H9 (cell line): Measurements from ENCODE around the gene HK3. TPM values are rescaled to one million over a fixed set of nuclear protein-coding genes. Genes with fewer than 3 reads are reported as not detected.

Experiments used
- DNase-seq: peaks from one replicate; pipeline ENCODE4 v3.0.0-alpha.2; 2017
- H2AFZ ChIP-seq: one replicate; pipeline ENCODE4 v1.6.1; 2013; ENCODE audit warnings: mild to moderate bottlenecking, low read length, control low read depth, moderate library complexity
- H2AK5ac ChIP-seq: 2 replicates; pipeline ENCODE4 v1.6.1; 2013; ENCODE audit warnings: low read length, control low read depth, mixed read lengths; ENCODE audit not compliant: insufficient read length
- H2BK120ac ChIP-seq: one replicate; pipeline ENCODE4 v1.6.1; 2013; ENCODE audit warnings: low read depth, mild to moderate bottlenecking, low read length, control low read depth, inconsistent platforms; ENCODE audit not compliant: poor library complexity, severe bottlenecking
- H2BK12ac ChIP-seq: 2 replicates; pipeline ENCODE4 v1.6.1; 2013; ENCODE audit warnings: low read length, control low read depth, mixed read lengths, low read depth; ENCODE audit not compliant: insufficient read length
- H2BK15ac ChIP-seq: 2 replicates; pipeline ENCODE4 v1.6.1; 2013; ENCODE audit warnings: low read depth, low read length, control low read depth
- H2BK20ac ChIP-seq: one replicate; pipeline ENCODE4 v1.6.1; 2013; ENCODE audit warnings: low read depth, mild to moderate bottlenecking, low read length, control low read depth, inconsistent platforms; ENCODE audit not compliant: poor library complexity, severe bottlenecking
- H2BK5ac ChIP-seq: 2 replicates; pipeline ENCODE4 v1.6.1; 2013; ENCODE audit warnings: low read length, control low read depth, mixed read lengths; ENCODE audit not compliant: insufficient read length
- H3K14ac ChIP-seq: 2 replicates; pipeline ENCODE4 v1.6.1; 2013; ENCODE audit warnings: low read length, control low read depth; ENCODE audit not compliant: insufficient read depth
- H3K18ac ChIP-seq: 2 replicates; pipeline ENCODE4 v1.6.1; 2013; ENCODE audit warnings: low read depth, mild to moderate bottlenecking, mixed read lengths, low read length, control low read depth; ENCODE audit not compliant: insufficient read length
- H3K23ac ChIP-seq: 2 replicates; pipeline ENCODE4 v1.6.1; 2013; ENCODE audit warnings: low read length, control low read depth, mixed read lengths, low read depth; ENCODE audit not compliant: insufficient read length
- H3K23me2 ChIP-seq: 2 replicates; pipeline ENCODE4 v1.6.1; 2013; ENCODE audit warnings: low read depth, mild to moderate bottlenecking, mixed read lengths, low read length, control low read depth; ENCODE audit not compliant: insufficient read length, poor library complexity, severe bottlenecking
- H3K27ac ChIP-seq: 2 replicates; pipeline ENCODE4 v1.5.1; 2013; ENCODE audit warnings: low read length, control low read depth, mixed read lengths, low read depth; ENCODE audit not compliant: insufficient read length
- H3K27me3 ChIP-seq: 2 replicates; pipeline ENCODE4 v1.6.1; 2013; ENCODE audit warnings: low read length, control low read depth, inconsistent platforms; ENCODE audit not compliant: insufficient read depth
- H3K4ac ChIP-seq: 2 replicates; pipeline ENCODE4 v1.6.1; 2013; ENCODE audit warnings: low read depth, mild to moderate bottlenecking, control low read depth, inconsistent platforms, low read length, moderate library complexity
- H3K4me1 ChIP-seq: 2 replicates; pipeline ENCODE4 v1.6.1; 2013; ENCODE audit warnings: low read length, control low read depth, inconsistent platforms; ENCODE audit not compliant: insufficient read depth
- H3K4me2 ChIP-seq: 2 replicates; pipeline ENCODE4 v1.6.1; 2013; ENCODE audit warnings: low read length, control low read depth, mixed read lengths; ENCODE audit not compliant: insufficient read length, insufficient read depth
- H3K56ac ChIP-seq: 2 replicates; pipeline ENCODE4 v1.6.1; 2013; ENCODE audit warnings: low read depth, mild to moderate bottlenecking, mixed read lengths, low read length, control low read depth; ENCODE audit not compliant: insufficient read length
- H3K79me1 ChIP-seq: 2 replicates; pipeline ENCODE4 v1.6.1; 2013; ENCODE audit warnings: low read depth, mild to moderate bottlenecking, moderate library complexity, low read length, control low read depth, inconsistent platforms; ENCODE audit not compliant: insufficient read depth, poor library complexity, severe bottlenecking
- H3K79me2 ChIP-seq: 2 replicates; pipeline ENCODE4 v1.6.1; 2013; ENCODE audit warnings: low read length, control low read depth, inconsistent platforms; ENCODE audit not compliant: insufficient read depth
- H3K9ac ChIP-seq: 2 replicates; pipeline ENCODE4 v1.6.1; 2013; ENCODE audit warnings: low read length, control low read depth, mixed read lengths; ENCODE audit not compliant: insufficient read length; ENCODE audit errors: extremely low read depth
- H3K9me3 ChIP-seq: one replicate; pipeline ENCODE4 v1.6.1; 2013; ENCODE audit warnings: low read depth, low read length, inconsistent platforms; ENCODE audit not compliant: control insufficient read depth
- H3T11ph ChIP-seq: one replicate; pipeline ENCODE4 v1.6.1; 2013; ENCODE audit warnings: mild to moderate bottlenecking, low read length, control low read depth, inconsistent platforms
- H4K20me1 ChIP-seq: one replicate; pipeline ENCODE4 v1.6.1; 2013; ENCODE audit not compliant: control insufficient read depth, insufficient read length, insufficient read depth
- H4K5ac ChIP-seq: 2 replicates; pipeline ENCODE4 v1.6.1; 2013; ENCODE audit warnings: low read depth, mild to moderate bottlenecking, mixed read lengths, low read length, control low read depth; ENCODE audit not compliant: insufficient read length
- H4K8ac ChIP-seq: replicated peaks from 2 replicates; pipeline ENCODE4 v1.6.1; 2013; ENCODE audit warnings: low read length, control low read depth, mixed read lengths, low read depth; ENCODE audit not compliant: insufficient read length
- H4K91ac ChIP-seq: 2 replicates; pipeline ENCODE4 v1.6.1; 2013; ENCODE audit warnings: low read depth, mild to moderate bottlenecking, moderate library complexity, mixed read lengths, low read length, control low read depth; ENCODE audit not compliant: insufficient read length
- H3K27ac Mint-ChIP-seq, 3 experiments: 2 replicates in 2 of 3; 3 replicates in 1 of 3; pipeline ENCODE4 v1.8.0; 2020 to 2021; ENCODE audit warnings: mixed read lengths in 3 of 3, mild to moderate bottlenecking in 1 of 3, moderate library complexity in 1 of 3
- H3K27me3 Mint-ChIP-seq: 2 replicates; pipeline ENCODE4 v1.8.0; 2021; ENCODE audit warnings: low read depth, mild to moderate bottlenecking, moderate library complexity, mixed read lengths
- H3K36me3 Mint-ChIP-seq, 3 experiments: 2 replicates in 2 of 3; 3 replicates in 1 of 3; pipeline ENCODE4 v1.8.0; 2020 to 2021; ENCODE audit warnings: low read depth in 3 of 3, mixed read lengths in 3 of 3; ENCODE audit not compliant: insufficient read depth in 1 of 3
- H3K4me1 Mint-ChIP-seq, 2 experiments: 2 replicates each; pipeline ENCODE4 v1.8.0; 2020; ENCODE audit warnings: mixed read lengths in 2 of 2
- H3K4me3 Mint-ChIP-seq, 2 experiments: 2 replicates in 1 of 2; 3 replicates in 1 of 2; pipeline ENCODE4 v1.8.0; 2020 to 2021; ENCODE audit warnings: mild to moderate bottlenecking in 2 of 2, mixed read lengths in 2 of 2, moderate library complexity in 1 of 2
- H3K9me3 Mint-ChIP-seq, 2 experiments: 2 replicates in 1 of 2; 3 replicates in 1 of 2; pipeline ENCODE4 v1.8.0; 2020; ENCODE audit warnings: mild to moderate bottlenecking in 2 of 2, mixed read lengths in 2 of 2, moderate library complexity in 1 of 2
- CTCF ChIP-seq: fragments of 200-600 bp; sonication (generic); conservative IDR thresholded peaks from 3 replicates; pipeline ENCODE4 v1.8.0; 2021; ENCODE audit warnings: antibody characterized with exemption, mild to moderate bottlenecking
- WGBS: extraction: QIAGEN DNeasy Blood & Tissue Kit; methylation state at CpG from one replicate; pipeline ENCODE4 v1.1.7; 2013; ENCODE audit warnings: missing lambda C conversion rate, low lambda C conversion rate, mixed read lengths; ENCODE audit not compliant: insufficient read length; ENCODE audit errors: extremely low coverage; 5-methylcytosine and 5-hydroxymethylcytosine counted together
- total RNA-seq: library from RNA; stranded (reverse); gene quantifications from 2 replicates; pipeline ENCODE4 v1.2.1, GENCODE V29; 2021

Gene HK3
- total RNA-seq, 1 experiment from 2014 or later = not detected

GRCh38 chr5:176832162-176832561 is 67.0 kb downstream of the HK3 start:
- H3K27ac ChIP-seq = no peak overlapping the region
- H2BK5ac ChIP-seq = no peak overlapping the region
- TF ChIP-seq CTCF = no peak
- no peak for DNase-seq
- H3K4ac ChIP-seq = no peak overlapping the region
- H3K27ac Mint-ChIP-seq = no peak overlapping the region
- no peak overlapping the region for H2BK15ac ChIP-seq
- no peak overlapping the region for H2BK20ac ChIP-seq
- H3K9me3 Mint-ChIP-seq = peaks cover 0 to 2% of the 10 kb centered on the region in 2 experiments; a peak in 2 of 5 replicates
- H3K79me1 ChIP-seq = no peaks in the 10 kb centered on the region
- no peak overlapping the region for H3T11ph ChIP-seq
- peaks cover 35% of the 10 kb centered on the region for H3K27me3 Mint-ChIP-seq
- WGBS = no CpG with 5 or more reads among the region's 6 CpGs
- H2BK120ac ChIP-seq = no peak overlapping the region
- H2AFZ ChIP-seq = no peak overlapping the region
- no peaks in the 10 kb centered on the region for H3K23me2 ChIP-seq
- H3K4me3 Mint-ChIP-seq = peak overlapping the region in 1 of 2 experiments; percentile 26; a peak in 1 of 5 replicates
- H3K56ac ChIP-seq = no peak overlapping the region
- H3K9me3 ChIP-seq = no peaks in the 10 kb centered on the region
- no peak overlapping the region for H2AK5ac ChIP-seq
- H4K5ac ChIP-seq = no peak overlapping the region
- H3K4me2 ChIP-seq = no peak overlapping the region
- no peaks in the 10 kb centered on the region for H3K79me2 ChIP-seq
- no peak overlapping the region for H3K9ac ChIP-seq
- no peaks in the 10 kb centered on the region for H3K36me3 Mint-ChIP-seq
- H4K8ac ChIP-seq = no peak overlapping the region
- no peak overlapping the region for H3K14ac ChIP-seq
- H4K91ac ChIP-seq = no peak overlapping the region
- no peak overlapping the region for H3K18ac ChIP-seq
- H2BK12ac ChIP-seq = no peak overlapping the region
- H3K23ac ChIP-seq = no peak overlapping the region
- H3K4me1 Mint-ChIP-seq = peaks cover 6 to 28% of the 10 kb centered on the region in 2 experiments; a peak in 3 of 4 replicates
- H3K4me1 ChIP-seq = no peaks in the 10 kb centered on the region
- H3K27me3 ChIP-seq = no peaks in the 10 kb centered on the region
- no peaks in the 10 kb centered on the region for H4K20me1 ChIP-seq
